Breast epithelium (tissue), 4 donors: ENCODE measurements around the gene LRRTM4. TPM values are rescaled to one million over a fixed set of nuclear protein-coding genes. Genes with fewer than 3 reads are reported as not detected.

ENCODE experiments used
- DNase-seq, 2 donors: peaks; one replicate each; pipeline ENCODE4 v3.0.0-alpha.2; 2019; ENCODE audit warnings: low spot score in 2 of 2
- H3K27ac ChIP-seq, 2 donors: fragments of 200-600 bp; sonication (generic) in 1 of 2; one replicate each; pipeline ENCODE4 v1.5.1; 2016 to 2019; ENCODE audit warnings: mild to moderate bottlenecking in 1 of 2
- H3K27me3 ChIP-seq, 2 donors: fragments of 200-600 bp; sonication (generic) in 1 of 2; one replicate each; pipeline versions ENCODE4 v1.5.1 to v1.6.0; 2017 to 2019; ENCODE audit warnings: control low read depth in 1 of 2, mild to moderate bottlenecking in 1 of 2
- H3K36me3 ChIP-seq: fragments of 200-600 bp; one replicate; pipeline ENCODE4 v1.5.1; 2019
- H3K4me1 ChIP-seq, 2 donors: fragments of 200-600 bp; sonication (generic); one replicate each; pipeline ENCODE4 v1.5.1; 2016 to 2019; ENCODE audit warnings: control low read depth in 1 of 2
- H3K4me3 ChIP-seq, 3 donors: fragments of 200-600 bp; sonication (generic); 1 replicate in 2 of 3; 2 replicates in 1 of 3; pipeline ENCODE4 v1.5.1; 2016 to 2019; ENCODE audit warnings: mild to moderate bottlenecking in 3 of 3, moderate library complexity in 2 of 3
- H3K9me3 ChIP-seq, 2 donors: fragments of 200-600 bp; sonication (generic) in 1 of 2; one replicate each; pipeline ENCODE4 v1.5.1; 2016 to 2019; ENCODE audit warnings: control low read depth in 1 of 2
- CTCF ChIP-seq, 3 donors: fragments of 450-650 bp; IDR thresholded peaks; one replicate each; pipeline ENCODE4 v1.5.1; 2016 to 2017; ENCODE audit warnings: antibody characterized with exemption in 3 of 3, mild to moderate bottlenecking in 3 of 3, moderate library complexity in 3 of 3
- POLR2A ChIP-seq: fragments of 450-650 bp; IDR thresholded peaks from one replicate; pipeline ENCODE4 v1.6.1; 2016; ENCODE audit warnings: antibody characterized with exemption, mild to moderate bottlenecking, moderate library complexity
- POLR2AphosphoS5 ChIP-seq, 3 donors: sonication (generic); formaldehyde crosslinking; IDR thresholded peaks; one replicate each; pipeline ENCODE4 v1.6.1; 2017; ENCODE audit warnings: antibody characterized with exemption in 3 of 3
- intact Hi-C: fragments of 100-400 bp; cut with DNase I; formaldehyde crosslinking; loops from one replicate; pipeline ENCODE4 v1.15.1; 2023; ENCODE audit warnings: low total_unique reads
- total RNA-seq, 3 donors: library from RNA; depleted of rRNA; stranded (reverse); fragments of >200 nt; gene quantifications; one replicate each; pipeline ENCODE4 v1.1.0, GENCODE V29; 2016

LRRTM4 gene
- total RNA-seq, 3 donors from 2014 or later = 0.16 to 1.6 TPM; not detected in 1

GRCh38 chr2:77232909-77233425 is 289.2 kb downstream of the LRRTM4 start:
- no peaks in the 10 kb centered on the region for H3K9me3 ChIP-seq
- no peak for TF ChIP-seq CTCF (IDR thresholded peaks at IDR 0.05)
- TF ChIP-seq POLR2AphosphoS5 (IDR thresholded peaks at IDR 0.05) = no peak
- TF ChIP-seq POLR2A = no peak
- H3K27me3 ChIP-seq = no peaks in the 10 kb centered on the region
- H3K36me3 ChIP-seq = no peaks in the 10 kb centered on the region
- H3K4me1 ChIP-seq = no peaks in the 10 kb centered on the region
- no peak overlapping the region for H3K4me3 ChIP-seq
- DNase-seq = no peak
- intact Hi-C loops = loop anchor here (10.0 kb wide), 1 partner anchor 1598 kb away; no protein-coding TSS in a partner anchor
- H3K27ac ChIP-seq = no peak overlapping the region

- no peak for DNase-seq
- Histone ChIP-seq H3K36me3 (no peaks in the 10 kb centered on the region), H3K9me3 (no peaks in the 10 kb centered on the region), H3K4me1 (no peaks in the 10 kb centered on the region), H3K27me3 (no peaks in the 10 kb centered on the region), H3K27ac (no peak overlapping the region), H3K4me3 (no peak overlapping the region)
- no peak for TF ChIP-seq POLR2A
- no peak for TF ChIP-seq POLR2AphosphoS5 (IDR thresholded peaks at IDR 0.05)
- TF ChIP-seq CTCF (IDR thresholded peaks at IDR 0.05) = no peak
- intact Hi-C loops = no loop called here
Observed at GRCh38 chr2:77228391-77228790, 293.8 kb downstream of the LRRTM4 start.

GRCh38 chr2:77210725-77211124 is 311.5 kb downstream of the LRRTM4 start:
- Histone ChIP-seq H3K27ac (no peak overlapping the region), H3K27me3 (no peaks in the 10 kb centered on the region), H3K36me3 (no peaks in the 10 kb centered on the region), H3K4me3 (no peak overlapping the region), H3K9me3 (no peaks in the 10 kb centered on the region), H3K4me1 (no peaks in the 10 kb centered on the region)
- no peak for TF ChIP-seq POLR2A
- intact Hi-C loops = no loop called here
- no peak for DNase-seq

- H3K9me3 ChIP-seq = no peaks in the 10 kb centered on the region
- no peaks in the 10 kb centered on the region for H3K4me1 ChIP-seq
- H3K27me3 ChIP-seq = no peaks in the 10 kb centered on the region
- H3K27ac ChIP-seq = no peak overlapping the region
- intact Hi-C loops = no loop called here
- no peak for DNase-seq
- H3K36me3 ChIP-seq = no peaks in the 10 kb centered on the region
- H3K4me3 ChIP-seq = no peak overlapping the region
- TF ChIP-seq POLR2A (no peak), CTCF (IDR thresholded peaks at IDR 0.05) (no peak), POLR2AphosphoS5 (IDR thresholded peaks at IDR 0.05) (no peak)
Observed at GRCh38 chr2:77207331-77207730, 314.8 kb downstream of the LRRTM4 start.

- intact Hi-C loops = no loop called here
Observed at GRCh38 chr2:77201755-77202154, 320.4 kb downstream of the LRRTM4 start.

More at GRCh38 chr2:77201755-77202154, 320.4 kb downstream of the LRRTM4 start:
- no peak overlapping the region for H3K27ac ChIP-seq
- DNase-seq = no peak
- no peaks in the 10 kb centered on the region for H3K27me3 ChIP-seq
- no peak overlapping the region for H3K4me3 ChIP-seq
- TF ChIP-seq POLR2AphosphoS5 (IDR thresholded peaks at IDR 0.05) = no peak
- TF ChIP-seq POLR2A = no peak
- no peak for TF ChIP-seq CTCF (IDR thresholded peaks at IDR 0.05)
- no peaks in the 10 kb centered on the region for H3K4me1 ChIP-seq
- H3K36me3 ChIP-seq = no peaks in the 10 kb centered on the region
- H3K9me3 ChIP-seq = no peaks in the 10 kb centered on the region
